GM18502 (cell line): ENCODE results near the gene RPL3.

Experiments
- ATAC-seq: cut with Tn5 transposase; IDR thresholded peaks from one replicate; pipeline ENCODE4 v1.9.1; 2021; ENCODE audit warnings: mild to moderate bottlenecking; ENCODE audit not compliant: unreplicated experiment, poor library complexity

The RPL3 gene

GRCh38 chr22:39267974-39268373, 51.4 kb downstream of the RPL3 start:
- ATAC-seq = no peak

GRCh38 chr22:39266398-39267030, 52.9 kb downstream of the RPL3 start:
- ATAC-seq = peak; percentile 85

- ATAC-seq = no peak
Measured at GRCh38 chr22:39265143-39265886, 54.1 kb downstream of the RPL3 start.

- no peak for ATAC-seq
Measured at GRCh38 chr22:39264349-39265038, 54.9 kb downstream of the RPL3 start.

GRCh38 chr22:39263626-39264348, 55.6 kb downstream of the RPL3 start:
- ATAC-seq = no peak
